Nephron (organoid): ENCODE data around the gene ANKRD11.

Source experiments
- H3K27ac Mint-ChIP-seq, 3 experiments: 2 replicates each; pipeline ENCODE4 v1.8.0; 2020; ENCODE audit warnings: mixed read lengths in 3 of 3, mild to moderate bottlenecking in 2 of 3, moderate library complexity in 1 of 3
- H3K27me3 Mint-ChIP-seq: 2 replicates; pipeline ENCODE4 v1.8.0; 2021; ENCODE audit warnings: low read depth, mild to moderate bottlenecking, moderate library complexity, mixed read lengths
- H3K36me3 Mint-ChIP-seq: 2 replicates; pipeline ENCODE4 v1.8.0; 2020; ENCODE audit warnings: low read depth, mixed read lengths
- H3K4me1 Mint-ChIP-seq: 2 replicates; pipeline ENCODE4 v1.8.0; 2020; ENCODE audit warnings: mixed read lengths
- H3K4me3 Mint-ChIP-seq, 3 experiments: 2 replicates each; pipeline ENCODE4 v1.8.0; 2020; ENCODE audit warnings: mild to moderate bottlenecking in 3 of 3, mixed read lengths in 3 of 3, moderate library complexity in 2 of 3
- H3K9me3 Mint-ChIP-seq: 2 replicates; pipeline ENCODE4 v1.8.0; 2020; ENCODE audit warnings: mixed read lengths
- CTCF ChIP-seq, 3 experiments: fragments of 200-600 bp; sonication (generic); IDR thresholded peaks; one replicate each; pipeline ENCODE4 v1.5.0; 2021; ENCODE audit warnings: antibody characterized with exemption in 3 of 3; ENCODE audit not compliant: unreplicated experiment in 3 of 3

The ANKRD11 gene

GRCh38 chr16:89286096-89286495, 204.3 kb downstream of the ANKRD11 start:
- H3K27ac Mint-ChIP-seq: no peak overlapping the region
- no peaks in the 10 kb centered on the region for H3K4me1 Mint-ChIP-seq
- peaks cover 15% of the 10 kb centered on the region for H3K36me3 Mint-ChIP-seq
- H3K4me3 Mint-ChIP-seq: no peak overlapping the region
- no peaks in the 10 kb centered on the region for H3K27me3 Mint-ChIP-seq
- no peaks in the 10 kb centered on the region for H3K9me3 Mint-ChIP-seq
- no peak for TF ChIP-seq CTCF (IDR thresholded peaks at IDR 0.05; ENCODE audit: unreplicated experiment in 3 of 3)

- H3K4me1 Mint-ChIP-seq: no peaks in the 10 kb centered on the region
- no peak overlapping the region for H3K4me3 Mint-ChIP-seq
- no peak for TF ChIP-seq CTCF (IDR thresholded peaks at IDR 0.05; ENCODE audit: unreplicated experiment in 3 of 3)
- H3K9me3 Mint-ChIP-seq: no peaks in the 10 kb centered on the region
- peaks cover 19% of the 10 kb centered on the region for H3K36me3 Mint-ChIP-seq
- no peak overlapping the region for H3K27ac Mint-ChIP-seq
- H3K27me3 Mint-ChIP-seq: no peaks in the 10 kb centered on the region
Observed at GRCh38 chr16:89285381-89285780, 205.0 kb downstream of the ANKRD11 start.

GRCh38 chr16:89283449-89283848, 206.9 kb downstream of the ANKRD11 start:
- TF ChIP-seq CTCF (IDR thresholded peaks at IDR 0.05; ENCODE audit: unreplicated experiment in 3 of 3): no peak
- Mint-ChIP-seq H3K27me3 (no peaks in the 10 kb centered on the region), H3K9me3 (no peaks in the 10 kb centered on the region), H3K4me1 (no peaks in the 10 kb centered on the region), H3K36me3 (peaks cover 14% of the 10 kb centered on the region), H3K27ac (no peak overlapping the region), H3K4me3 (no peak overlapping the region)

GRCh38 chr16:89282523-89282922, 207.8 kb downstream of the ANKRD11 start:
- no peak for TF ChIP-seq CTCF (IDR thresholded peaks at IDR 0.05; ENCODE audit: unreplicated experiment in 3 of 3)
- no peak overlapping the region for H3K27ac Mint-ChIP-seq
- peaks cover 7% of the 10 kb centered on the region for H3K36me3 Mint-ChIP-seq
- no peak overlapping the region for H3K4me3 Mint-ChIP-seq
- H3K9me3 Mint-ChIP-seq: no peaks in the 10 kb centered on the region
- H3K27me3 Mint-ChIP-seq: no peaks in the 10 kb centered on the region
- H3K4me1 Mint-ChIP-seq: no peaks in the 10 kb centered on the region

GRCh38 chr16:89281829-89282228, 208.5 kb downstream of the ANKRD11 start:
- Mint-ChIP-seq H3K4me1 (no peaks in the 10 kb centered on the region), H3K36me3 (peaks cover 8% of the 10 kb centered on the region), H3K9me3 (no peaks in the 10 kb centered on the region), H3K4me3 (no peak overlapping the region), H3K27ac (no peak overlapping the region), H3K27me3 (no peaks in the 10 kb centered on the region)
- no peak for TF ChIP-seq CTCF (IDR thresholded peaks at IDR 0.05; ENCODE audit: unreplicated experiment in 3 of 3)

- H3K9me3 Mint-ChIP-seq: no peaks in the 10 kb centered on the region
- peaks cover 13% of the 10 kb centered on the region for H3K36me3 Mint-ChIP-seq
- TF ChIP-seq CTCF (IDR thresholded peaks at IDR 0.05; ENCODE audit: unreplicated experiment in 3 of 3): no peak
- no peak overlapping the region for H3K4me3 Mint-ChIP-seq
- H3K27me3 Mint-ChIP-seq: no peaks in the 10 kb centered on the region
- no peak overlapping the region for H3K27ac Mint-ChIP-seq
- H3K4me1 Mint-ChIP-seq: no peaks in the 10 kb centered on the region
Observed at GRCh38 chr16:89281189-89281577, 209.2 kb downstream of the ANKRD11 start.
